ENCODE results near the gene UBE2L5. TPM values are rescaled to one million over a fixed set of nuclear protein-coding genes. Genes with fewer than 3 reads are reported as not detected.

Gene UBE2L5
- not detected in 2 replicates for total RNA-seq

GRCh38 chr13:30422054-30422839 is at the start of gene UBE2L5:
TSS of gene UBE2L5 (plus strand) at chr13:30422493. CDS start at chr13:30427991, 5,498 bp downstream.
- peak within 1 kb of the TSS; percentile 41 for H3K4me3 ChIP-seq (ENCODE audit: low read depth, low read length)
- no peak for DNase-seq (ENCODE audit: low read depth)
- H3K36me3 ChIP-seq (ENCODE audit: control insufficient read depth, insufficient read depth, low read length), result no peaks in the 10 kb centered on the region
- H3K27me3 ChIP-seq (ENCODE audit: control insufficient read depth, insufficient read depth, low read length), result no peaks in the 10 kb centered on the region
- no peak for TF ChIP-seq CTCF (IDR thresholded peaks at IDR 0.05; ENCODE audit: insufficient read depth, low read length, poor library complexity, severe bottlenecking)

GRCh38 chr13:30373727-30374126 is 48.6 kb upstream of the UBE2L5 start:
- H3K4me3 ChIP-seq (ENCODE audit: low read depth, low read length), result no peak overlapping the region
- TF ChIP-seq CTCF (IDR thresholded peaks at IDR 0.05; ENCODE audit: insufficient read depth, low read length, poor library complexity, severe bottlenecking), result no peak
- DNase-seq (ENCODE audit: low read depth), result no peak
- H3K36me3 ChIP-seq (ENCODE audit: control insufficient read depth, insufficient read depth, low read length), result no peaks in the 10 kb centered on the region
- H3K27me3 ChIP-seq (ENCODE audit: control insufficient read depth, insufficient read depth, low read length), result no peaks in the 10 kb centered on the region

- H3K27me3 ChIP-seq (ENCODE audit: control insufficient read depth, insufficient read depth, low read length), result no peaks in the 10 kb centered on the region
- DNase-seq (ENCODE audit: low read depth), result no peak
- H3K36me3 ChIP-seq (ENCODE audit: control insufficient read depth, insufficient read depth, low read length), result no peaks in the 10 kb centered on the region
- no peak for TF ChIP-seq CTCF (IDR thresholded peaks at IDR 0.05; ENCODE audit: insufficient read depth, low read length, poor library complexity, severe bottlenecking)
- no peak overlapping the region for H3K4me3 ChIP-seq (ENCODE audit: low read depth, low read length)
Measured at GRCh38 chr13:30375265-30375835, 46.9 kb upstream of the UBE2L5 start.

GRCh38 chr13:30376426-30377311 is 45.6 kb upstream of the UBE2L5 start:
- DNase-seq (ENCODE audit: low read depth), result no peak
- H3K36me3 ChIP-seq (ENCODE audit: control insufficient read depth, insufficient read depth, low read length), result no peaks in the 10 kb centered on the region
- no peak for TF ChIP-seq CTCF (IDR thresholded peaks at IDR 0.05; ENCODE audit: insufficient read depth, low read length, poor library complexity, severe bottlenecking)
- H3K27me3 ChIP-seq (ENCODE audit: control insufficient read depth, insufficient read depth, low read length), result no peaks in the 10 kb centered on the region
- no peak overlapping the region for H3K4me3 ChIP-seq (ENCODE audit: low read depth, low read length)

- no peaks in the 10 kb centered on the region for H3K27me3 ChIP-seq (ENCODE audit: control insufficient read depth, insufficient read depth, low read length)
- H3K4me3 ChIP-seq (ENCODE audit: low read depth, low read length), result no peak overlapping the region
- no peak for TF ChIP-seq CTCF (IDR thresholded peaks at IDR 0.05; ENCODE audit: insufficient read depth, low read length, poor library complexity, severe bottlenecking)
- H3K36me3 ChIP-seq (ENCODE audit: control insufficient read depth, insufficient read depth, low read length), result no peaks in the 10 kb centered on the region
- DNase-seq (ENCODE audit: low read depth), result no peak
Measured at GRCh38 chr13:30377312-30377685, 45.0 kb upstream of the UBE2L5 start.
